Measurements from ENCODE around the gene RBMS3. TPM values are rescaled to one million over a fixed set of nuclear protein-coding genes. Genes with fewer than 3 reads are reported as not detected.

RBMS3 gene
- total and polyA plus RNA-seq, 2 of the 13 experiments (the other 11 are each of a cell fraction or from before 2014, with no cell fraction given): not detected

GRCh38 chr3:29398787-29399186, 117.9 kb downstream of the RBMS3 start (continued):
- TF ChIP-seq THAP9 (CRISPR knock-in tag; IDR thresholded peaks at IDR 0.05; ENCODE audit: borderline replicate concordance) (no peak), LCORL (IDR thresholded peaks at IDR 0.05) (no peak), LCORL (CRISPR knock-in tag; IDR thresholded peaks at IDR 0.05) (no peak), ZNF552 (CRISPR knock-in tag; IDR thresholded peaks at IDR 0.05; ENCODE audit: borderline replicate concordance) (no peak), SOX6 (IDR thresholded peaks at IDR 0.05) (no peak), SOX6 (CRISPR knock-in tag; IDR thresholded peaks at IDR 0.05) (no peak), ZMYM4 (CRISPR knock-in tag; IDR thresholded peaks at IDR 0.05) (no peak), SIN3A (IDR thresholded peaks at IDR 0.05; ENCODE audit: borderline replicate concordance, low read depth, low read length) (no peak), AFF4 (CRISPR knock-in tag; IDR thresholded peaks at IDR 0.05) (no peak), RARA (CRISPR knock-in tag; IDR thresholded peaks at IDR 0.05) (no peak), GPBP1L1 (CRISPR knock-in tag; IDR thresholded peaks at IDR 0.05) (no peak), ZNF441 (CRISPR knock-in tag; IDR thresholded peaks at IDR 0.05; ENCODE audit: borderline replicate concordance) (no peak), NCOA2 (CRISPR knock-in tag; IDR thresholded peaks at IDR 0.05) (no peak), HOXA5 (CRISPR knock-in tag; IDR thresholded peaks at IDR 0.05) (no peak)
